GM19023 (cell line): ENCODE results near the gene ABLIM2.

ENCODE experiments used
- ATAC-seq: cut with Tn5 transposase; IDR thresholded peaks from one replicate; pipeline ENCODE4 v1.9.1; 2021; ENCODE audit warnings: mild to moderate bottlenecking, moderate library complexity; ENCODE audit not compliant: unreplicated experiment

Gene ABLIM2

DNA sequence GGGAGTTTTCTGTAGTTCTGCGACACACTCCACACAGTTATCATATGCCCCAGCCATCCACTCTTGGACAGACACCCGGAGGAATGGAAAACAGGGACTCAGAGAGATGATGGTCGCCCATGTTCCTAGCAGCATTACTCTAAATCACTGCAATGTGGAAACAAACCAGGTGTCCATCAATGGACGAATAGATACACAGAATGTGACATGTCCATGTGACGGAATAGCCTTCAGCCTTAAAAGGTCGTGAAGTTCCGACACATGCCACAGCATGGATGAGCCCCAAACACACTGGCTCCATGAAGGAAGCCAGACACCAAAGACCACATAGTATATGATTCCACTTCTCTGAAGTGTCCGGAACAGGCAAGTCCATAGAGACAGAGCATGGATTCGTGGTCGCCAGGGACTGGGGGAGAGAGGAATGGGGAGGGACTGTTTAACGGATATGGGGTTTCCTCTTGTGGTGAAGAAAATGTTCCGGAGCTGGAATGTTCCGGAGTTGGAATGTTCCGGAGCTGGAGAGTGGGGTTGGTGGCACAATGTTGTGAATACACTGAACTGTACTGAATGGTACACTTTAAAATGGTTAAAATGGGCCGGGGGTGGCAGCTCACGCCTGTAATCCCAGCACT, 190.2 kb downstream of the ABLIM2 start:
- ATAC-seq, result no peak

DNA sequence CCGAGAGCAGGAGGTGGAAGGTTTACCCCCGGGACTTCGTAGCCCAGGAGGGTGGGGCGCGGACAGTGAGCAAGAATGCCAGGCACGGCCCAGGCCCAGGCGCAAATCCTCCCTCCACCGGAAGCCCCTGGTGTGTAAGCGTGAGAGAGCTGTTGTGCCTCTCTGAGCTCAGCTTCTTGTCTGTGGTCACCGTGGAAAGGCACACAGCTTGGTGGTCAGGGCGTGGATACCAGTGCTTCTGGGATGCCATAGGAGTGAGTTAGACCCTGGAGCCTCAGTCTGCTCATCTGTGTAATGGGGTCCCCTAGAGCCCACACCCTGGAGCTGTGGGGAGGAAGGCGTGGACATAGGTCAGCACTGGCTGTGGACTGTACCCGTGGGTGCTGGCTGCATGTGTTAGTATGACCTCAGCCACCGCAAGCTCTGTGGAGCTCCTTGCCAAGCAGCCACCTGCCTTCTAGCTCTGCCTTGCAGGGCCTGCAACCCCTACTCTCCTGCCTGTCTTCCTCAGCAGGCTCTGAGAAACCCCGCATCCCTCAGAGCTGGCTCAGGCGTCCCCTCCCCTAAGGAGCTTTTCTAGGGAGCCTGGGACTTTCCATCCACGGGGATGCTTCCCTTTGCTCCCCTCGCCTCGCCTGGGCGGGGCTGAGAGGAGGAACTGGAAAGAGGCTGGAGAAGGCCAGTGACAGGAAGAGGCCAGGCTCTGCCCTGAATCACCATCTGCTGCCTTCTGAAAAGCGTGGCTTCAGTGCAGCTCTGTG, 190.9 kb downstream of the ABLIM2 start:
- no peak for ATAC-seq

DNA sequence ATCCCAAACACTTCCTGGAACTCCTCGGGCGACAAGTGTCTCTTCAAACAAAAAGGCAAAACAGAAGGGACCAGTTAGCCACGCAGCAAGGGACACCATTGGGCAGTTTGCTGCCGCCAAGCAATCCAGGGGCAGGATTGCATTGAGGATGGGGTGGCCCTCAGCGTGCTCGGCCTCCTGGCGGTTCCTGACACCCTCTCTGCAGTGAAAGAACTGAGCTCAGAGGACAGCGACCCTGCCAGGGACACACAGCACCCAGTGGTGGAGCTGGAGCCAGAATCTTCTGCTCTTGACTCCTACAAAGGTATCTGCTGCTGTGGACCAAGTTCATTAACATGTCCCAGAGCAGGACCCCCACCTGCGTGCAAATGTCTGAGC, 191.6 kb downstream of the ABLIM2 start:
- no peak for ATAC-seq

DNA sequence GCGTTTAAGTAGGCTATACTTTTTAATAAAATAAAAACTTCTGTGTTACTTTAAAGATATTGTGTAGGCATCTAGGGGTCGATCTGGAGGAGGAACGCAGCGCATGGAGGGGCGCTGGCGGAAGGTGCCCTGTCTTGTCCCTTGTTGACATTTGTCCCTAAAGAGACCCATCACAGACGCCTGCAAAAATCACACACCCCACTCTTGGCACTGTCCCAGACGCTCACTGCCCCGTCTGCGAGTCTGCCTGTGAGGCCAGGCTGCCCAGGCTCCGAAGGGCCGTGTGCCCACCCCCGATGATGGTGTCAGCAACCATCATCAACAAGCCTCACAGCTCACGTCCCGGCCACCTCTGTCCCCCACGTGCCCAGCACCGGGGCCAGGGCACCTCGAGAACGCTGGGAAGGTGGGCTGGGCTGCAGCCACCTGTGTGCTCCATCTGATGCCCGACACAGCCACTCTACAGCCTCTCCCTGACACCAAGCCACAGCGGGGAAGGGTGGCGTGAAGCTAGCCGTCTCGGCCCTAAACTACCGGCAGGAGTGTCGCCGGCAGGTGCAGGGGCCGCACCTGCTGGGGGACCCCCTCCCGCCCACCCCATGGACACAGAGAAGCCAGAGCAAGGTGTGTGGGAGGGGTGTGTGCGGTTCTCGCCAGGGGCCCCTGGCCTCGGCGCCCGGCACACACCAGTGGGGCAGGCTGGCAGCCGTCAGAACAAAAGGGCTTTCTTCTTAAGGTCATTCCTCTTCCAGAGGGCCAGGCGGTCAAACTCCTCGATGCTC, 192.1 kb downstream of the ABLIM2 start:
- ATAC-seq, result no peak

DNA sequence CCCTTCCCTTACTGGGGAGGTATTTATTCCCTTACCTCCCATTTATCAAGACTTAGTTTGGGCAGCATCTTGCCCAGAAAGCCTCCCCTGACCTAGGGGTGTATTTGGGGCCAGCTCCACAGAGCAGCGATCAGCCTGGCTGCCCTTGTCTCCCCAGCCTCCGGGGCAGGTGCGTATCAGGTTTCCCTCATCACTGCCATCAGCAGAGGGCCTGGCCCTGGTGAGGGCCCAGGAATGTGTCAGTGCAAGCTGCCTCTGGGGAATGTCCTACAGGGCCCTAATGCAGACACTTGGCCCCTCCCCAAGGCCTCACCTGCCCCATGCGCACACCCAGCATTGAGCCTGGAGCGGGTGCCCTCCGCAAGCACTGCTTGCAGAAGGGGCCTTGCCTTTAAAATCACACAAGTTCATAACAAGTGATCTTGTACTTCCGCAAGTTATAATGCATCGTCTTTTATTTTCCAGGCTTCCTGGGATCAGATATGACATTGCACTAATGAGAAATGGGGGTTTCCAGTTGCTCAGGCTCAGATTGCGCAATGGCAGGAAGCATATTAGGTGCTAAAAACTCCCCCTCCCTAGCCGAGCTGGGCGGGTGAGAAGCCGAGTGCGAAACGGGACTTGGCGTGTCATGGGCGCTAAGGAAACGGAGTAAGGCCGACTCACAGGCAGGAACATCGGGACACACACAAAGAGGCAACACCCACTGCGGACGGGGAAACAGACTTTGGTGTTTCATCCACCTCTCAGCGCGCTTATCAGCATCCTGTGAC, 193.5 kb downstream of the ABLIM2 start:
- ATAC-seq, result no peak

DNA sequence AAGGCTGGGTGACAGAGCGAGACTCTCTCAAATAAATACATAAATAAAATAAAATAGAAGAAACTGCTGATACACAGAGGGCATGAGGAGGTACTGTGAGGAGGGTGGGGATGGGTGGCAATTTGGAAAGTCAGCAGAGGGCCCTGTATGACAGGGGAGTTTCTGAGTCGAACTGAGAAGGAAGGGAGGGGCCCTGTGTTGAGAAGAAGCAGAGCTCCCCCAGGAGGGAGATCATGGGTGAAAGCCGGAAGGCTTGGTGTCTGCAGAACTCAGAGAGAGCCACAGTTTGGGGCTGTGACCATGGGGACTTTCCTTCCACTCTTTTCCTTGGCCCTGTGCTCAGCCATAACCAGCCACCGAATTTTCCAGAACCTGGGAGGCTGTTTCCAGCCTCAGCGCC, 194.2 kb downstream of the ABLIM2 start:
- ATAC-seq, result no peak

DNA sequence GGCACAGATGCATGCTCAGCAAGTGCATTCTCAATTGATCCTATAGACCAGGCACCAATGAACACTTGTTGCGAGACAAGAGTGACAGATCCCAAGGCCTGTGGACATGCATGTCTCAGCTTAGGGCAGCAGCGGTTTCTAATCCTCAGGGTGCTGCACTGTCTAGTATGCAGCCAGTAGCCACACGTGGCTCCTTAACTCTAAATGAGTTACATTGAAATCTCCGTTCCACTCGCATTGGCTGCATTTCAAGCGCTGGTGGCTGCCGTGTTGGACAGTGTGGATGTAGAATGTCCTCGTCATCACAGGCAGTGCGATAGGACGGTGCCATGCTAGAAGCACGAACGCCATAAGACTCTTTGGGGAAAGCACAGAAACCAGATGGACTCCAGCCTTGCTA, 194.9 kb downstream of the ABLIM2 start:
- ATAC-seq, result no peak

DNA sequence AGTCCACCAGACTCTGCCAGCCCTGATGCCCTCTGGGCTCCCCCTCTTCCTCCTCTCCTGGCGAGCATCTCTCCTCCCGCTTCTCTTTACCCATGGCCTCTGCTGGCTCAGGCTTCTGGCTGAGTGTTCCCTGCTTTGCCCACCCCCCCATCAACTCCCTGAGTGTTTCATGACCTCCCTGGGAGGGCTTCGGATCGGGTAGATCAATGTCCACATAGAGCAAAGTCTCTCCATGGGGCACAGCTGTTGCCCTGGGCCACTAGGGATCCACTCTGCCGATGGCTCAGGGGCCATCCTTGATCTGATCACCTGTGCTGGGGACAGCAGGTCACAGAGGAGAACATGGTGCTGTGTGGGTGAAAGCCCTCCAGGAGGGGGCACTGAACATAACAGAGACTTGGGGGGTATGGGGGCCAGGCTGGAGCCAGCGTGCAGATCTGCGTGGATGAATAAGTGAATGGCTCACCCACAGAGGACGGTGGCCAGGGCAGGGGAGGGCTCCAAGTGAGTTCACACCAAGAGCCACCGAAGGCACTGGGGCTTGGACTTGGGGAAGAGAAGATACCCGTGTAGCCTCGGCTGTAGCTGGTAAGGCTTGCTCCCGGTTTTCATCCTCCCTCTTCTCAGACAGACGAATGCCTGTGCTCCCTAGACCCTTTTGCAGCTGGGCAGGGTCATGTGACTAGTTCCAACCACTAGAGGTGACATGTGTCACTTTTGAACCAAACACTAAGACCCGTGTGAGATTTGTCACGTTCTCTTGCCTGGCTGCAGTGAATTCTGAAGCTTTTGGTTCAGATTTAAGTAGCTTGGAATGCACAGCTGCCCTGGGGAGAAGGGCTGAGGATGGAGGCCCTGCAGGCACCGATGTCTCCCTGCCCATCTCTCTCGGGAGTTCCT, 195.8 kb downstream of the ABLIM2 start:
- no peak for ATAC-seq

DNA sequence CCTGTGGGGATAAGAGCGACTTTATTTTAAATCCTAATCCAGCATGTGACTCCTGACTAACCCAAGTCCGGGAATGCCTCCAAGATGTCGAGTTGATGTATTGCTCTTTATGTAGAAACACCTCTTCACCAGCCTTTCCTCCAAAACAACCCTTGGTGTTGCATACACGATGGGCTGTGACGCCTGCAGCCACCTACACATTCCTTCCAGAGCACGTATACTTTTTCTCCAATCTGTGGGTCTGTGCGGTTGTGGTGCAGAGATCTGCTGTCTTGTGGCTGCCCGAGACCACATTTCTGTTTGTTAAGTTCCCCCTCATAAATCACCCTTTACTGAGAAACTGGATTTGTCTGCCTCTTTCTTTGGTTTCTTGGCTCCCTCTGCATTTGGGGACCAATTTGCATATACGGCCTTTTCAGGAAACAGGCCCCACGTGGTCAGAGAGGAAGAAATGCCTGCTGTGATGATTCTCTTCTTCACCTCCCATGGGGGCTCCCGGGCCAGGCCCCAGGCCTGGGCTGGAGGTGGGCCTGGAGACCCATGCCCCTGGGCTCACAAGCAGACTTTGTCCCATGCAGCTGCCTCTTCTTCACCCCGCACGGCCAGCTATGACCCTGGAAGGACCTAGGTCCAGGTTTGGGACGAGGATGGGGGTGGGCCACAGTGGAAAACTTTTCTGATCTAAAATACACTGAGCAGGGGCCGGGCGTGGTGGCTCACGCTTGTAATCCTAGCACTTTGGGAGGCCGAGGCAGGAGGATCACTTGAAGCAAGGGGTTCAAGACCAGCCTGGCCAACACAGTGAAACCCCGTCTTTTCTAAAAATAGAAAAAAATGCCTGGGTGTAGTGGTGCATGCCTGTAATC, 197.6 kb downstream of the ABLIM2 start:
- peak; percentile 59 for ATAC-seq

DNA sequence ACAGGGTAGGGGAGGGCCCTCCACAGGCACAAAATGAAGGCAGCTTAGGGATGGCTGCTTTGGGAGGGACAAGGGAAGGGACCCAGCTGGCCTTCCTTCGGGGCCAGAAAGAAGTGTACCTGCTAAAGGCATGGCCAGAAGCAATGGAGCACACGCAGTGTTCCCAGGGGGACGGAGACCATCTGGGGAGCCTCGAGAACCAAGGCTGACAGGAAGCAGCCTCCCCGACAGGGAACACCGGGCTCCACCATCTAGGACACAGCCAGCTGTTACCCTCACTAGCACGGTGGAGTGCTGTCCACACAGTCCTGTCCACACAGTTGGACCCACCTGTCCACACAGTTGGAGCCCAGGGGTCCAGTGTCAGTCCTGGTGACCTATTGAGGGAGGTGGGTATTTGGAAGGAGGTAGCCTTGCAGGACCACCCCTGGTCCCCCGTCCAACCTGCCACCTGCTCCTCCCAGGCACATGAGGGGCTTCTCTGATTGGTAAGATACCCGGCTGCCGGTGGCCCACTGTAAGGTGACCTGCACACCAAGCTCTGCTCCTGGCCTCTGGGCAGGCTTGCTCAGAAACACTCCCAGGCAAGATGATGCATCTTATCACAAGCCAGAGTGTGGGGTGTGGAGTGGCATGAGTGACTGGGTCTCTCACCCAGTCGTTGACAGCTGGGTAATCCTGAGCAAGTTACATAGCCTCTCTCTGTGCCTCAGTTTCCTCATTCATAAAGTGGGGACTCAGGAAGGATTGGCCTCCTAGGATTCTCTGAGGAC, 198.4 kb downstream of the ABLIM2 start:
- no peak for ATAC-seq

DNA sequence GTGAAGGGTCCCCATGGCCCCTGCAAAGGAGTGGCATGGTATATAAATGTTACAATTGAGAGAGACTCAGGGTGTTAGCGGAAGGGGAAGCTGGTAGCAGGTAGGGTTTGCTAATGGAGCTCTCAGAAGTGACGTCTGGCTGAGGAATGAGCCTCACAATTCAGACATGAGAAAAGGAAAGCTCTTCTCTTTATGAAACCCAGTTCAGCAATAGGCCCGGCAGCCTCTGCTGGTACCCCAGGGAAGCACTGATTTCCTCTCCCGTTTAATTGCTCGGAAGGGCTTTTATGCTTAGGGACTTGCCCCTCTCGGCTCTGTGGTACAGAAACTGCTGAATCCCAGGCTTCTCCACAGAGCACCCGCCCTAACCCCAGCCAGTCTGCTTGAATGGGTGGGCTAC, 199.5 kb downstream of the ABLIM2 start:
- ATAC-seq, result no peak

DNA sequence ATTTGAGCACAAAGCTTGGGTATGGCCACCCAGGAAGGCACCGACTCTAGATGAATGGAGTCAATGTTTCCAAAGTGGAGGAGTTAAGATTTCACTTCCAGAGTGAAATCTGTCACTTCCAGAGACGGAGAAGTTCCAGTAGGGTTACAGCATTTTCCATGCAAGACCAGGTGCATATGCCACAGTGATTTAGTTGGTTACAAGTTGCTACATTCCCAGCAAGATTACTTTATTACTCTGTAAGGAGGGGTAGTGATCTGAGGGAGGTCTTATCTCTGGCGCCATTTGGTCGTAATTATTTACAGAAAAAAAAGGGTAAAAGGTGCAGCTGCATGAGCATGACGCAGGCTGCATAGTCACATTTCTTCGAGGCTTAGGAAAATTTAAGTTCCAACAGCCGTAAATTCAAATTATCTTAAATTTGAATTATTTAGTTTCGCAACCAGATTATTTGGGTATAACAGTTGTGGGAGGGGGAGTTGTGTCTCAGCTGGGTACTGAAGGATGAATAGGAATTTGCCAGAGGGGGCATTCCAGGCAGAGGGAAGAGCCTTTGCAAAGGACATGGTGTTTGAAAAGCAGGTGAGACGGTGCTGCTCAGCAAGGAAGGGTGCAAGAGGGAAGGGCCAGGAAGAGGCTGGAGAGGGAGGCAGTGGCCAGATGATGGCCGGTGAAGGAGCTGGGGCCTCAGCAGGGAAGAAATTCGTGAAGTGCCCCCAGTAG, 201.5 kb downstream of the ABLIM2 start:
- ATAC-seq, result no peak

DNA sequence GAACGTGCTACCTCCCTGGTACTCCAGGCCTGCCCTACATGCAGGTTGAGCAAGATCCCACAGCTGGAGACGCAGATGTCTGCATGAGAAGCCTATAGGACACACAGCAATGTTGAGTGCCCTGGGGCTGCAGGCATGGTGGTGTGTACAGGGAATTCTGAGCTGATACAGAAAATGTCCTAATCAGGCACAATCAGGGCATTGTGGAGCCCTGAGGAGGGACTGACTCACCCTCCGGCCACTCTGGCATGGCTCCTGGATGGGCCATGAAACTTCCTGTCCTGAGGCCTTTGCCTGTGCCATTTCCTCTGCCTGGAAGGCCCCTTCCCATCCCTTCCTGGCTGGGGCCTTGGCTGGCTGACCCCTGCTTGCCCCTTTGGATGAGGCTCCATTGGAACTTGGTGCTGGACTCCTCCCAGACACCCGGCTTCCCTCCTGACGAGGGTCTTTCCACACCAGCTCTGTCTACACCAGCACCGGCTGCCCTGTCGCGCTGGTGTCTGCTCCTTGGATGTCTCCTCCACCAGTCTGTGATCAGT, 202.3 kb downstream of the ABLIM2 start:
- no peak for ATAC-seq

DNA sequence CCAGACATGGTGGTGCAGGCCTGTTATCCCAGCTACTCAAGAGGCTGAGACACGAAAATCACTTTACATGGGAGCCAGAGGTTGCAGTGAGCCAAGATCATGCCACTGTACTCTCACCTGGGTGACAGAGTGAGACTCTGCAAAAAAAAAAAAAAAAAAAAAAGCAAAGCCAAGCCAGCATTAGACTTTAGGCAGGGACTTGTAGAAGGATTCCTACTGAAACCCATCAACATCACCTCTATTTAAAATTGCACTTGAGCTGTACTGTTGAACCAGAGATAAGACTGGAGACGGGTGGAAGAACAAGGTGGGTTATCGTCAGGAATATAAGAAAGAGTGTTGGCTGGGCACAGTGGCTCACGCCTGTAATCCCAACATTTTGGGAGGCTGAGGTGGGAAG, 203.2 kb downstream of the ABLIM2 start:
- ATAC-seq, result no peak

DNA sequence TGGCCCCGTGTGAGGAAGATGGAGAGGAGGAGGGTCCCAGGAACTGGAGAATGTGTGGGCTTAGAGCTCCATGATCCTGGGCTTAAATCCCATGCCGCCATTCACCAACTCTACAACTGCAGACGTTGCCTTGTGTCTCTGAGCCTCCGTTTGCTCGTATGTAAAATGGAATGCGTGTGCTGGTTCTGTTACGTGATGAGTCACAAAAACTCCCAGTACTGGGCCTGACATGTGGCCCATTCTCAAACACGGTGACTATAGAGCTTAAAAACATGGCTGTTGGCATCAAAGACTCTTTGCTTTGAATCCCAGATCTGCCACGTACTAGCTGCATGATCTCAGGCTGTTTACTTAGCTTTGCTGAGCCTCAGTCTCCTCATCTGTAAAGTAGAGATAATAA, 206.0 kb downstream of the ABLIM2 start:
- no peak for ATAC-seq

DNA sequence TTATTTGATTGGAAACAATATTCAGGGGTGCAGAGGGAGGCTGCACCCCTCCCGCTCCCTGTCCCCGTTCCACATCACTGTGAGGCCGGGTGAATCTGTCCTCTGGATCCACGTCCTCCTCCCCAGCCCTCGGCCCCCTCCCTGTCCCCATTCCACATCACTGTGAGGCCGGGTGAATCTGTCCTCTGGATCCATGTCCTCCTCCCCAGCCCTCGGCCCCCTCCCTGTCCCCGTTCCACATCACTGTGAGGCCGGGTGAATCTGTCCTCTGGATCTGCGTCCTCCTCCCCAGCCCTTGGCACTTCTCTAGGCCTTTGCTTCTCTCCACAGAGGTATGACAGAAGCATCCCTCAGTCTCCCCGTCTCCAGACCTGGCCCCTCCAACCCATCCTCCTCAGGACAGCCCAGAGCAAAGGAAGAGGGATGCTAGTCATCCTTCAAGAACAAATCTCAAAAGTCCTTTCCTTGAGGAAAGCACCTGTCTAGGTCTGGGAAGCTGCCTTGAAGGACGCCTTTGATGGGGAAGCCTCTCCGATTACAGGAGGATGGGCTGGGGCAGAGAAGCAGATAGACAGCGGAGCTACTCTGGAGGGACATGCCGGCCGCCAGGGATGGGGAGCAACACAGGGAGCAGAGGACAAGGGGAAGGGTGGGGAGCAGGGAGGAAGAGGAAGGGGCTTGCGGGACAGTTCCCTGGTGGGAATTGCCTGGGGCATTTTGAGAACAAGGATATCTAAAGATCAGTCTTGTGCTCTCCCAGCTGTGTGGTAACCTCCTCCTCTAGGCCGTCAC, 208.1 kb downstream of the ABLIM2 start:
- ATAC-seq, result no peak

DNA sequence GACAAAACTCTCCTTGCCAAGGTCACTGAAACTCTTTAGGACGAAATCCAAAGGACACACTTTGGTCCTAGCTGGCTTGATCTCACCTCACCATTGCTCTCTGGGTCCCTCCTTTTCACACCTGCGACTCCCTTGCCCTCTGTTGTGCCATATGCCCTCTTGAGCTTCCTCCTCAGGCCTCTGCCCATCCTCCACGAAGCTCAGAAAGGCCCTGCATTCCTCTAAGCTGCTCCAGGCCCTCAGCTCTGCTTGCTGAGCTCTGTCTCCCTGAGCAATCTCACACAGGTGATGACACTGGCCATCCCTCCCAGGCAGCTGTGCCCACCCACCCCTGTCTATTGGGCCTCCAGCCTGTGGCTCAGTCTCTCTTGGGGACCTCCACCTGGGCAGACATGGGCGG, 208.9 kb downstream of the ABLIM2 start:
- ATAC-seq, result no peak
